Ectodermal cell (in vitro differentiated cells): ENCODE data around the gene CUX1.
"Not testable (repeated sequence)": the region's sequence is repeated elsewhere in the genome, so short reads cannot be mapped to it uniquely, and the experiment has no call there.

Experiments
- H3K27ac ChIP-seq: 2 replicates; pipeline ENCODE4 v1.7.0; 2013; ENCODE audit warnings: mild to moderate bottlenecking, low read depth, low read length; ENCODE audit not compliant: insufficient read depth, poor library complexity, severe bottlenecking
- H3K27me3 ChIP-seq: 2 replicates; pipeline ENCODE4 v1.7.0; 2013; ENCODE audit warnings: mild to moderate bottlenecking, low read length; ENCODE audit not compliant: insufficient read depth, control insufficient read depth, poor library complexity, severe bottlenecking
- H3K36me3 ChIP-seq: one replicate; pipeline ENCODE4 v1.7.0; 2013; ENCODE audit warnings: low read length; ENCODE audit not compliant: control insufficient read depth, insufficient read depth
- H3K4me1 ChIP-seq: one replicate; pipeline ENCODE4 v1.7.0; 2013; ENCODE audit warnings: low read length; ENCODE audit not compliant: control insufficient read depth, insufficient read depth
- H3K4me3 ChIP-seq: 2 replicates; pipeline ENCODE4 v1.7.0; 2013; ENCODE audit warnings: low read depth, low read length, control low read depth; ENCODE audit not compliant: insufficient read depth
- H3K9me3 ChIP-seq: 2 replicates; pipeline ENCODE4 v1.7.0; 2013; ENCODE audit warnings: mild to moderate bottlenecking, low read length, moderate library complexity; ENCODE audit not compliant: control insufficient read depth
- WGBS, 2 experiments: methylation state at CpG; one replicate each; pipeline ENCODE4 v1.1.7; 2013; ENCODE audit warnings: missing lambda C conversion rate in 2 of 2; 5-methylcytosine and 5-hydroxymethylcytosine counted together

CUX1 gene

DNA sequence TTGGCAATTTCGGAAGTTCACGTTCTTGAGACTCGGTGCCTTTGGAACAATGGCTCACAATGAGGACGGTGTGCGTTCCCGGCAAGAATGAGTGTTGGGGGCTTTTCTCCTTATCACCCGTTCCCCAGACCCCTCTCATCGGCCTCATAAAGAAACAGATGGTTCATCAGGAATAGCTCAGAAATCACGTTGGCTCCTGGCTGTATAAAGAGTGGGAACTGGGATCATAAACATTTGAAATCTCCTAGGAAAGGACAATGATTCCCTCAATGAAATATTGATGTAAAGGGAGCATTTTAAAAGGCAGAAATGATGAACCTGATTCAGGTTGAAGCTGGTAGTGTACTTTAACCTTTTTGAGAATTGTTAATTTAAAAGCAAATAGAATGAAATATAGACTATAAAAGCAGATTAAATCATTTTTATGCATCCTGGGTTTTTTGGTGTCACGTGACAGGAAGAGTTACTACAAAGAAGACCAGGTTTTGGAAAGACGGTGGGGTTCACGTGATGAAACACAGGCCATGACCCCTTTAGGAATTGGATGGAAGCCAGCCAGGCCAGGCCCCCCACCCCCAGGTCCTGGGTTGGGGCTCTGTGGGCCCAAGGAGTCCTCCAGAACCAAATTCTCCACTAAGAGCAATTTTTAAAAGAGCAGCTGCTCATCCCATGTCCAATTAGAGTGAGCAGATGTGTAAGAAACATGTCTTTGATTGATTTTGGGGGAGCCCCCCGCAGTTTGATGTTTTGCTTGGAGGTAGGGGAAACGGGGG is 63.0 kb downstream of the CUX1 start:
- WGBS, 2 experiments: 91 to 92% methylated on average over 14 of the region's 14 CpGs
- H3K4me3 ChIP-seq: no peak overlapping the region
- H3K4me1 ChIP-seq: peaks cover 24% of the 10 kb centered on the region
- no peak overlapping the region for H3K27ac ChIP-seq
- no peaks in the 10 kb centered on the region for H3K36me3 ChIP-seq
- H3K27me3 ChIP-seq: no peaks in the 10 kb centered on the region
- no peaks in the 10 kb centered on the region for H3K9me3 ChIP-seq

DNA sequence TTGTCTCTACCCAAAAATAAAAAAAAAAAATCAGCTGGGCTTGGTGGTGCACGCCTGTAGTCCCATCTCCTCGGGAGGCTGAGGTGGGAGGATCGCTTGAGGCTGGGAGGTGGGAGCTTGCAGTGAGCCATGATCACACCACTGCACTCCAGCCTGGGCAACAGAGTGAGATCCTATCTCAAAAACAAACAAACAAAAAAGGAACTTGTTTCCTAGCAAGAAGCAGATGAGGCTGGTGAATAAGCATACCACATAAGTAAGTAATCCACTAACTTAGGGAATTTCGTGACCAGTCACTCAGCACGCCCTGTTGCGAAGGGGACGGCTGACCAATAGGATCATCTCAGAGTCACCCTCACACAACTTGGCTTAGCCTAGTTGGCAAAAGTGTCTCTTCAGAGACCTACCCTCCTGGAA is 64.6 kb downstream of the CUX1 start:
- no peaks in the 10 kb centered on the region for H3K9me3 ChIP-seq
- WGBS, 2 experiments: 89 to 97% methylated on average over 7 of the region's 7 CpGs
- H3K27me3 ChIP-seq: no peaks in the 10 kb centered on the region
- H3K36me3 ChIP-seq: no peaks in the 10 kb centered on the region
- peaks cover 24% of the 10 kb centered on the region for H3K4me1 ChIP-seq
- no peak overlapping the region for H3K27ac ChIP-seq
- H3K4me3 ChIP-seq: no peak overlapping the region

DNA sequence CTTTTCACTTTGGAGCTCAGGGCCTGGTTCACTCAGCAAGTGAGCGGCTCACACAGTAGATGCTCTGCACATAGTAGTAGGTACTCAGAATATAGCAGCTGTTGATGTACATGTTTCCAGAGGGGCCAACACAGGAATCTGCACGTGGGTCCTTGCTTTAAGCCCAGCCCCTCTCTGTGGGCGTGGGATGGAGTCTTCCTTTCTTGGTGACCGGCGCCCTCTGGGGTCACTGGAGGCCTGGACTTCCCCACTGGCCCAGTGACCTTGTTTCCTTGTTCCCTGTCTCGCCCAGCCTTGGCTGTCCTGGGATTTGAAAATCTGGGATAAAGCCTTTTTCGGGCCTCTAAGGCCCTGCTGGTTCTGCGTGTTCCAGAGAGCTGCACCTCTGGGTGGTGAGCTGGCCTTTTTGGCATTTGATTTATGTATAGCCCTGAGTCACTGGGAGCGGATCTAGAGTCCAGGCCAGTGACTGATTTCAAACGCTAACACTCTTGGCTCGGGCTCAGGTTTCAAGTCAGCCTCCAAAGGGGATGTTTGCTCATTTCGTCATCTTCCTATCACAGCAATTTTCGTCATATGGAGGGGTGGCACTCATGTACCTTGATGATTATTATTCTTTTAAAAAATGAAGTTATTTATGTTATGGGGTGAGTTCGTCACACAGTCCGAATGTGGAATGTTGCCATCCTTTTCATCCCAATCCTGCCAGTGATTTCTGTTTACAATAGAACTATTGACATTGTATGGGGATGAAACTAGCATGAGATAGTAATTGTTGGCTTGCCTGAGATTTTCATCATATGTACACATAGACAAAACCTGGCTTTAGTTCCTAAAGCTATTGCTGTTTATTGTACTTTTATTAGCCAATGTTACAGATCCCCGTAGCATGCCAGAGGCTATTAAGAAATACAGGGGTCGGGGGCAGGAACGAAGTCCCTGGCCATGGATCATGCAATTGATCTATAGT is 65.5 kb downstream of the CUX1 start:
- H3K9me3 ChIP-seq: no peaks in the 10 kb centered on the region
- peak overlapping the region; percentile 28 for H3K27ac ChIP-seq
- no peaks in the 10 kb centered on the region for H3K27me3 ChIP-seq
- no peaks in the 10 kb centered on the region for H3K36me3 ChIP-seq
- H3K4me1 ChIP-seq: peaks cover 24% of the 10 kb centered on the region
- H3K4me3 ChIP-seq: no peak overlapping the region
- WGBS, 2 experiments: 75% methylated on average over 18 of the region's 18 CpGs

- H3K27ac ChIP-seq: no peak overlapping the region
- H3K36me3 ChIP-seq: no peaks in the 10 kb centered on the region
- H3K4me3 ChIP-seq: no peak overlapping the region
- H3K27me3 ChIP-seq: no peaks in the 10 kb centered on the region
- H3K9me3 ChIP-seq: no peaks in the 10 kb centered on the region
- WGBS, 2 experiments: 79 to 80% methylated on average over 11 to 13 of the region's 13 CpGs
- peaks cover 13% of the 10 kb centered on the region for H3K4me1 ChIP-seq
These were observed 67.5 kb downstream of the CUX1 start for GRCh38 chr7:101884671-101885596.

DNA sequence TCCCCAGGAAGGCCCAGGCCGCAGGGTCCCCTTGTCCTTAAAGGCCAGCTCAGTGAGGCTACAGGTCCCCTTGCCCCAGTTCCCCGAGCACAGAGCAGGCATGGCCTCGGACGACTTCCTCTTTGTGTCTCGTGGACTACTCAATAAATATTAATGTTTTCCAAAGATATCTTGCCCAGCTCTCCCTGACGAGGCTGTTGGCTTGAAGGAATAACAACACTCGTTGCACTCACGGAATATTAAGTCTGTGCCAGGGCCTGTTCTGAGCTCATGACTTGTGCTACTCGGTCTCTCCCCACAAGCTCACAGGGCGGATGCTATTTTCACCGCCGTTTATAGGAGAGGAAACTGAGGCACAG is 68.2 kb downstream of the CUX1 start:
- WGBS, 2 experiments: 94% methylated on average over 12 of the region's 12 CpGs
- H3K4me1 ChIP-seq: peaks cover 13% of the 10 kb centered on the region
- no peaks in the 10 kb centered on the region for H3K36me3 ChIP-seq
- H3K4me3 ChIP-seq: no peak overlapping the region
- no peak overlapping the region for H3K27ac ChIP-seq
- no peaks in the 10 kb centered on the region for H3K9me3 ChIP-seq
- H3K27me3 ChIP-seq: no peaks in the 10 kb centered on the region

DNA sequence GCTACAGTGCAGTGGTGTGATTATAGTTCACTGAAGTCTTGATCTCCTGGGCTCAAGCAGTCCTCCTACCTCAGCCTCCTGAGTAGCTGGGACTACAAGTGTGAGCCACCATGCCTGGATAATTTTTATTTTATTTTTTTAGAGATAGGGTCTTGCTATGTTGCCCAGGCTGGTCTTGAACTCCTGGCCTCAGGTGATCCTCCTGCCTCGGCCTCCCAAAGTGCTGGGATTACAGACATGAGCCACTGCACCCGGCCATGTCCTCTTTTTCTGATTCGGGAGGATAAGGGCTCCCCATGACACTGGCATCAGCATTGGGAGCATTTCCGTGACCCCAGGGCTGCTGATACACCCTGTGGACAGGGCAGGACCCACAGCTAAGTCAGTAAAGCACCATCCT is 69.9 kb downstream of the CUX1 start:
- H3K4me3 ChIP-seq, H3K27me3 ChIP-seq, H3K36me3 ChIP-seq, H3K9me3 ChIP-seq, H3K27ac ChIP-seq: not testable (repeated sequence)
- H3K4me1 ChIP-seq: peaks cover 13% of the 10 kb centered on the region
- 92 to 97% methylated on average over 4 of the region's 4 CpGs for WGBS, 2 experiments

DNA sequence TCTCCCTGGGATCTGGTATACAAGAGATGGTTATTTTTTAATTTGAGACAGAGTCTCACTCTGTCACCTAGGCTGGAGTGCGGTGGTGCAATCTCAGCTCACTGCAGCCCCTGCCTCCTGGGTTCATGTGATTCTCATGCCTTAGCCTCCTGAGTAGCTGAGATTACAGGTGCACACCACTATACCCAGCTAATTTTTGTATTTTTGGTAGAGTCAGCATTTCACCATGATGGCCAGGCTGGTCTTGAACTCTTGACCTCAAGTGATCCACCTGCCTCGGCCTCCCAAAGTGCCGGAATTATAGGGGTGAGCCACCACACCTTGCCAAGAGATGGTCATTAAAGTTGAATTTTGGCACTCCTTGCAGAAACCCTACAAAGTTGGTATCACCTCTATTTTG is 71.1 kb downstream of the CUX1 start:
- not testable (repeated sequence) for H3K9me3 ChIP-seq, H3K4me3 ChIP-seq, H3K36me3 ChIP-seq, H3K27ac ChIP-seq, H3K27me3 ChIP-seq
- H3K4me1 ChIP-seq: peaks cover 13% of the 10 kb centered on the region
- WGBS, 2 experiments: 97% methylated on average over 3 of the region's 3 CpGs

- Histone ChIP-seq H3K27me3 (no peaks in the 10 kb centered on the region), H3K9me3 (no peaks in the 10 kb centered on the region), H3K36me3 (no peaks in the 10 kb centered on the region), H3K4me3 (no peak overlapping the region), H3K27ac (no peak overlapping the region), H3K4me1 (no peaks in the 10 kb centered on the region)
- WGBS, 2 experiments: 91 to 96% methylated on average over 6 to 7 of the region's 7 CpGs
These were observed 73.5 kb downstream of the CUX1 start for GRCh38 chr7:101890749-101891523.

GRCh38 chr7:101891936-101892640 is 74.7 kb downstream of the CUX1 start:
- 92% methylated on average over 11 of the region's 11 CpGs for WGBS, 2 experiments
- H3K4me3 ChIP-seq: no peak overlapping the region
- no peaks in the 10 kb centered on the region for H3K9me3 ChIP-seq
- no peaks in the 10 kb centered on the region for H3K27me3 ChIP-seq
- H3K4me1 ChIP-seq: no peaks in the 10 kb centered on the region
- H3K27ac ChIP-seq: no peak overlapping the region
- H3K36me3 ChIP-seq: no peaks in the 10 kb centered on the region
